ENCODE data around the gene RSRC1. TPM values are rescaled to one million over a fixed set of nuclear protein-coding genes. Genes with fewer than 3 reads are reported as not detected.
A peak's percentile ranks its signal among the peaks of the same experiment; 100 is the strongest.

Gene RSRC1
- total and polyA plus RNA-seq, 8 donors: 7.7 to 19.9 (median 10.2) TPM

GRCh38 chr3:158360756-158361448 lies 251.0 kb downstream of the RSRC1 start:
- 97 to 98% methylated on average over 11 of the region's 11 CpGs for WGBS, 2 donors
- H3K9me3 ChIP-seq: no peaks in the 10 kb centered on the region
- no peaks in the 10 kb centered on the region for H3K36me3 ChIP-seq
- no peak for ATAC-seq
- no peaks in the 10 kb centered on the region for H3K4me1 ChIP-seq
- no peak for FAIRE-seq
- no peak overlapping the region for H3K4me3 ChIP-seq
- no peaks in the 10 kb centered on the region for H3K27me3 ChIP-seq
- no peak overlapping the region for H3K27ac ChIP-seq
- TF ChIP-seq CTCF (IDR thresholded peaks at IDR 0.05): no peak
- DNase-seq: peak in 1 of 6 donors; percentile 70
- intact Hi-C loops (cut with DNase I): no loop called here

GRCh38 chr3:158368271-158368670 lies 258.4 kb downstream of the RSRC1 start:
- no peak for FAIRE-seq
- intact Hi-C loops (cut with DNase I): no loop called here
- WGBS, 2 donors: 84 to 93% methylated on average over 2 of the region's 2 CpGs

GRCh38 chr3:158369279-158369678 lies 259.4 kb downstream of the RSRC1 start:
- ATAC-seq (no peak), FAIRE-seq (no peak), DNase-seq (no peak)
- Histone ChIP-seq H3K27ac (no peak overlapping the region), H3K4me1 (no peaks in the 10 kb centered on the region), H3K4me3 (no peak overlapping the region), H3K9me3 (no peaks in the 10 kb centered on the region), H3K36me3 (no peaks in the 10 kb centered on the region), H3K27me3 (no peaks in the 10 kb centered on the region)
- intact Hi-C loops (cut with DNase I): no loop called here
- TF ChIP-seq CTCF (IDR thresholded peaks at IDR 0.05): no peak
- 84% methylated on average over 1 of the region's 1 CpG for WGBS, 2 donors

More at GRCh38 chr3:158368271-158368670, 258.4 kb downstream of the RSRC1 start:
- H3K4me1 ChIP-seq: no peaks in the 10 kb centered on the region
- H3K27ac ChIP-seq: no peak overlapping the region
- H3K36me3 ChIP-seq: no peaks in the 10 kb centered on the region
- no peak overlapping the region for H3K4me3 ChIP-seq
- DNase-seq (no peak), ATAC-seq (no peak)
- H3K9me3 ChIP-seq: no peaks in the 10 kb centered on the region
- H3K27me3 ChIP-seq: no peaks in the 10 kb centered on the region
- no peak for TF ChIP-seq CTCF (IDR thresholded peaks at IDR 0.05)

- ATAC-seq (no peak), FAIRE-seq (no peak), DNase-seq (no peak)
- Histone ChIP-seq H3K36me3 (no peaks in the 10 kb centered on the region), H3K4me1 (no peaks in the 10 kb centered on the region), H3K27ac (no peak overlapping the region), H3K9me3 (no peaks in the 10 kb centered on the region), H3K27me3 (no peaks in the 10 kb centered on the region), H3K4me3 (no peak overlapping the region)
- TF ChIP-seq CTCF (IDR thresholded peaks at IDR 0.05): no peak
- WGBS, 2 donors: 83 to 88% methylated on average over 4 of the region's 4 CpGs
- intact Hi-C loops (cut with DNase I): no loop called here
Measured at GRCh38 chr3:158379517-158379916, 269.6 kb downstream of the RSRC1 start.

GRCh38 chr3:158381262-158381868 lies 271.5 kb downstream of the RSRC1 start:
- Histone ChIP-seq H3K27ac (no peak overlapping the region), H3K36me3 (no peaks in the 10 kb centered on the region), H3K4me3 (no peak overlapping the region), H3K27me3 (no peaks in the 10 kb centered on the region), H3K9me3 (no peaks in the 10 kb centered on the region), H3K4me1 (no peaks in the 10 kb centered on the region)
- no peak for ATAC-seq
- DNase-seq: no peak
- FAIRE-seq: no peak
- intact Hi-C loops (cut with DNase I): no loop called here
- WGBS, 2 donors: 92 to 93% methylated on average over 2 of the region's 2 CpGs
- no peak for TF ChIP-seq CTCF (IDR thresholded peaks at IDR 0.05)
